ENCODE measurements around the gene CLECL1.

The CLECL1 gene

DNA sequence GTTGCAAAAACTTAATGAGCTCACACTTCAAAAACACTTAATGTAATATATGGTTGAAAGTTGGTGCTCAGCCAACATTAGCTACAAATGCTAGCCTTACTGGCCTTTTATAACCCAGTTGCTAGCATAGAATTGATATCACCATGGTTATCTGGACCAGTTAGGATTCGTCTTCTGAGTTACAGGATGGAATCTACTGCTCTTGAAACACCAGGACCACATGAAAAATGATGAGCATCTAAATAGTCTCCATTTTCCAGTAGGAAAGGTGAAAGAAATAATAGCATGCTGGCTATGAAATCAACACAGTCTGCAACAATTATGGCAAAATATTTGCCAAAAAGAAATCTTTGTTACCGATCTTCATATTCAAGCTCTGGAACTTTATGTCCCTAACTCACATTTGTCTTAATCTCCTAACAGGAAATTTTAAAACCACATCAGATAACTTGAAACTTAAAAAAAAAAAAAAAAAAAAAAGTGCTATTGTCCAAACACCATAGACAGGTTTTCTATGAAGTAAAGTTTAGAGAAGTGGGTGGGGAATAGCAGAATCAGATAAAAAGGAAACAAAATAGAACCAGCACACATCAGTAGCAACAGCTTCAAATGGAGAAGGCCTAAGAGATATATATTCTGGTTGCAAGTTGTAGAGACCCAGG, 40.5 kb upstream of the CLECL1 start:
- no peak overlapping the region for H3K14ac ChIP-seq (ENCODE audit: low read length)
- no peak overlapping the region for H3K9ac ChIP-seq (ENCODE audit: low read depth, low read length, poor library complexity)
- H2AK5ac ChIP-seq (ENCODE audit: low read depth, low read length), result no peak overlapping the region
- H2AFZ ChIP-seq (ENCODE audit: low read length), result no peak overlapping the region
- no peak overlapping the region for H4K8ac ChIP-seq (ENCODE audit: low read depth, low read length)
- H3K27ac ChIP-seq (replicated peaks; ENCODE audit: low read length), result no peak overlapping the region
- no peak overlapping the region for H2BK15ac ChIP-seq (ENCODE audit: low read length)
- DNase-seq (ENCODE audit: low spot score), result no peak
- H3K4ac ChIP-seq (ENCODE audit: low read length), result no peak overlapping the region
- H3K79me1 ChIP-seq (ENCODE audit: low read depth, low read length), result no peaks in the 10 kb centered on the region
- no CpG with 5 or more reads among the region's 2 CpGs for WGBS, 2 donors (ENCODE audit: extremely low coverage in 2 of 2, insufficient read length in 2 of 2, insufficient replicate concordance in 1 of 2)
- H2BK12ac ChIP-seq (ENCODE audit: low read length), result no peak overlapping the region
- H3K4me2 ChIP-seq (ENCODE audit: insufficient read depth, low read length, poor library complexity, severe bottlenecking), result no peak overlapping the region
- no peaks in the 10 kb centered on the region for H3K4me1 ChIP-seq (ENCODE audit: control insufficient read depth in 2 of 2, insufficient read depth in 1 of 2, low read depth in 1 of 2, low read length in 2 of 2)
- H3K4me3 ChIP-seq (ENCODE audit: low read length in 2 of 2), result no peak overlapping the region
- H3K9me3 ChIP-seq (replicated peaks in 1 of 2; ENCODE audit: control insufficient read depth in 2 of 2, insufficient read depth in 1 of 2, low read depth in 1 of 2, low read length in 2 of 2), result no peaks in the 10 kb centered on the region
- H3K23ac ChIP-seq (ENCODE audit: low read depth, low read length, poor library complexity), result no peak overlapping the region
- H3K36me3 ChIP-seq (replicated peaks in 1 of 2; ENCODE audit: control insufficient read depth in 2 of 2, insufficient read depth in 2 of 2, low read length in 2 of 2), result no peaks in the 10 kb centered on the region
- no peak overlapping the region for H2BK5ac ChIP-seq (ENCODE audit: low read length)
- H2BK120ac ChIP-seq (ENCODE audit: low read depth, low read length), result no peak overlapping the region
- H4K91ac ChIP-seq (ENCODE audit: low read depth, low read length, poor library complexity), result no peak overlapping the region
- H3K18ac ChIP-seq (ENCODE audit: low read length), result no peak overlapping the region
- no peaks in the 10 kb centered on the region for H3K27me3 ChIP-seq (ENCODE audit: control insufficient read depth in 3 of 3, insufficient read depth in 3 of 3, low read depth in 1 of 3, low read length in 3 of 3)

DNA sequence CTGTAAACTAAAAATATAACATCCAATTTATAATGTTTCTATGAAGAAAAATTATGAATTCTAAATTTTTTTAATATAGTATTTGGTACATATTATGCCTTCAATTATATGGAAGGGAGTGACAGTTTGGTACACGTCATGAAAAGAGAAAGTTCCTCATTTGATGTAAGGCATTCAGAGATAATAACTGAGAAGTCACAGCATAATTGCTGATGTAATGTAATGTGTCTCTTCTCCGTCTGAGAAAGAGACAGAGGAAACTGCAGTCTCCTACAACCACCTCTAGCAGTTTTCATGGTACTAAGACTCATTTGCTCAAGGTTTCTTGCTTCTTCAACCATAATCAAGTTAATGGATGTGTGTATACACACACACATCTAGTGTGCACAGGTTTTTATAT, 30.1 kb upstream of the CLECL1 start:
- Histone ChIP-seq H3K36me3 (replicated peaks in 1 of 2; ENCODE audit: control insufficient read depth in 2 of 2, insufficient read depth in 2 of 2, low read length in 2 of 2) (no peaks in the 10 kb centered on the region), H3K4ac (ENCODE audit: low read length) (no peak overlapping the region), H4K8ac (ENCODE audit: low read depth, low read length) (no peak overlapping the region), H4K91ac (ENCODE audit: low read depth, low read length, poor library complexity) (no peak overlapping the region), H2BK5ac (ENCODE audit: low read length) (no peak overlapping the region), H3K18ac (ENCODE audit: low read length) (no peak overlapping the region), H2BK12ac (ENCODE audit: low read length) (no peak overlapping the region), H2BK15ac (ENCODE audit: low read length) (no peak overlapping the region), H3K4me2 (ENCODE audit: insufficient read depth, low read length, poor library complexity, severe bottlenecking) (no peak overlapping the region), H3K27me3 (ENCODE audit: control insufficient read depth in 3 of 3, insufficient read depth in 3 of 3, low read depth in 1 of 3, low read length in 3 of 3) (peaks cover 0 to 3% (median 0%) of the 10 kb centered on the region in 3 experiments), H2BK120ac (ENCODE audit: low read depth, low read length) (no peak overlapping the region), H3K9ac (ENCODE audit: low read depth, low read length, poor library complexity) (no peak overlapping the region), H3K4me3 (ENCODE audit: low read length in 2 of 2) (no peak overlapping the region), H2AFZ (ENCODE audit: low read length) (no peak overlapping the region), H3K23ac (ENCODE audit: low read depth, low read length, poor library complexity) (no peak overlapping the region), H3K4me1 (ENCODE audit: control insufficient read depth in 2 of 2, insufficient read depth in 1 of 2, low read depth in 1 of 2, low read length in 2 of 2) (peaks cover 3 to 6% of the 10 kb centered on the region in 2 donors), H3K79me1 (ENCODE audit: low read depth, low read length) (no peaks in the 10 kb centered on the region), H2AK5ac (ENCODE audit: low read depth, low read length) (no peak overlapping the region), H3K9me3 (replicated peaks in 1 of 2; ENCODE audit: control insufficient read depth in 2 of 2, insufficient read depth in 1 of 2, low read depth in 1 of 2, low read length in 2 of 2) (no peaks in the 10 kb centered on the region), H3K14ac (ENCODE audit: low read length) (no peak overlapping the region), H3K27ac (replicated peaks; ENCODE audit: low read length) (no peak overlapping the region)
- DNase-seq (ENCODE audit: low spot score), result no peak
- WGBS, 2 donors (ENCODE audit: extremely low coverage in 2 of 2, insufficient read length in 2 of 2, insufficient replicate concordance in 1 of 2), result no CpG with 5 or more reads among the region's 2 CpGs

- no peak overlapping the region for H2BK12ac ChIP-seq (ENCODE audit: low read length)
Measured at GRCh38 chr12:9762369-9762768, 29.5 kb upstream of the CLECL1 start.

DNA sequence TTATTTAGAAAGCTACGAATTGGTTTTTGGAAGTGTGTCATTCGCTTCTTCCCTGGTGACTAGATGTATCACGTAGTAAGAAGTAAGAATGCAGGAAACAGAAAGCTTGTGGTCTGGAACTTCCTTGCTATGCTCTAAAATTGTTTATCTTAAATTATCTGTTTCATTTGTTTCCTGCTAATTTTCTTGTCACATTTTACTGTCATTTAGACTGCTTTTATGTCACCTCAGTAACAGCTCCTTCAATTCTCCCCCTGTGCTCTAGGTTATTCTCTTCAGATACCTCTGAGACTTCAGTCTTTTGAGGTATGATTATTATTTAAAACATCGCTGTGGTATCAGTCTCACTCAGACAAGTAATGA, 28.5 kb upstream of the CLECL1 start:
- no peak overlapping the region for H3K9ac ChIP-seq (ENCODE audit: low read depth, low read length, poor library complexity)
- no peaks in the 10 kb centered on the region for H3K79me1 ChIP-seq (ENCODE audit: low read depth, low read length)
- peaks cover 0 to 3% (median 0%) of the 10 kb centered on the region in 3 experiments for H3K27me3 ChIP-seq (ENCODE audit: control insufficient read depth in 3 of 3, insufficient read depth in 3 of 3, low read depth in 1 of 3, low read length in 3 of 3)
- peaks cover 3 to 6% of the 10 kb centered on the region in 2 donors for H3K4me1 ChIP-seq (ENCODE audit: control insufficient read depth in 2 of 2, insufficient read depth in 1 of 2, low read depth in 1 of 2, low read length in 2 of 2)
- H2AK5ac ChIP-seq (ENCODE audit: low read depth, low read length), result no peak overlapping the region
- WGBS, 2 donors (ENCODE audit: extremely low coverage in 2 of 2, insufficient read length in 2 of 2, insufficient replicate concordance in 1 of 2), result no CpG with 5 or more reads among the region's 4 CpGs
- no peak overlapping the region for H2BK5ac ChIP-seq (ENCODE audit: low read length)
- H3K36me3 ChIP-seq (replicated peaks in 1 of 2; ENCODE audit: control insufficient read depth in 2 of 2, insufficient read depth in 2 of 2, low read length in 2 of 2), result no peaks in the 10 kb centered on the region
- H2BK12ac ChIP-seq (ENCODE audit: low read length), result no peak overlapping the region
- H3K4me2 ChIP-seq (ENCODE audit: insufficient read depth, low read length, poor library complexity, severe bottlenecking), result no peak overlapping the region
- H3K18ac ChIP-seq (ENCODE audit: low read length), result no peak overlapping the region
- no peak overlapping the region for H2BK15ac ChIP-seq (ENCODE audit: low read length)
- H3K4ac ChIP-seq (ENCODE audit: low read length), result no peak overlapping the region
- H2AFZ ChIP-seq (ENCODE audit: low read length), result no peak overlapping the region
- no peak overlapping the region for H3K14ac ChIP-seq (ENCODE audit: low read length)
- no peak for DNase-seq (ENCODE audit: low spot score)
- no peak overlapping the region for H3K23ac ChIP-seq (ENCODE audit: low read depth, low read length, poor library complexity)
- no peak overlapping the region for H3K27ac ChIP-seq (replicated peaks; ENCODE audit: low read length)
- no peaks in the 10 kb centered on the region for H3K9me3 ChIP-seq (replicated peaks in 1 of 2; ENCODE audit: control insufficient read depth in 2 of 2, insufficient read depth in 1 of 2, low read depth in 1 of 2, low read length in 2 of 2)
- H2BK120ac ChIP-seq (ENCODE audit: low read depth, low read length), result no peak overlapping the region
- H3K4me3 ChIP-seq (ENCODE audit: low read length in 2 of 2), result no peak overlapping the region
- H4K8ac ChIP-seq (ENCODE audit: low read depth, low read length), result no peak overlapping the region
- H4K91ac ChIP-seq (ENCODE audit: low read depth, low read length, poor library complexity), result no peak overlapping the region

More at GRCh38 chr12:9762369-9762768, 29.5 kb upstream of the CLECL1 start:
- WGBS, 2 donors (ENCODE audit: extremely low coverage in 2 of 2, insufficient read length in 2 of 2, insufficient replicate concordance in 1 of 2), result 100% methylated on average over 1 of the region's 5 CpGs
- Histone ChIP-seq H4K91ac (ENCODE audit: low read depth, low read length, poor library complexity) (no peak overlapping the region), H2BK5ac (ENCODE audit: low read length) (no peak overlapping the region), H2AFZ (ENCODE audit: low read length) (no peak overlapping the region), H3K27ac (replicated peaks; ENCODE audit: low read length) (no peak overlapping the region), H3K79me1 (ENCODE audit: low read depth, low read length) (no peaks in the 10 kb centered on the region), H3K18ac (ENCODE audit: low read length) (no peak overlapping the region), H3K23ac (ENCODE audit: low read depth, low read length, poor library complexity) (no peak overlapping the region), H3K14ac (ENCODE audit: low read length) (no peak overlapping the region), H4K8ac (ENCODE audit: low read depth, low read length) (no peak overlapping the region), H3K9ac (ENCODE audit: low read depth, low read length, poor library complexity) (no peak overlapping the region), H3K36me3 (replicated peaks in 1 of 2; ENCODE audit: control insufficient read depth in 2 of 2, insufficient read depth in 2 of 2, low read length in 2 of 2) (no peaks in the 10 kb centered on the region), H3K27me3 (ENCODE audit: control insufficient read depth in 3 of 3, insufficient read depth in 3 of 3, low read depth in 1 of 3, low read length in 3 of 3) (peaks cover 0 to 3% (median 0%) of the 10 kb centered on the region in 3 experiments), H3K4me3 (ENCODE audit: low read length in 2 of 2) (no peak overlapping the region), H2BK120ac (ENCODE audit: low read depth, low read length) (no peak overlapping the region), H2BK15ac (ENCODE audit: low read length) (no peak overlapping the region), H3K4ac (ENCODE audit: low read length) (no peak overlapping the region), H2AK5ac (ENCODE audit: low read depth, low read length) (no peak overlapping the region), H3K4me1 (ENCODE audit: control insufficient read depth in 2 of 2, insufficient read depth in 1 of 2, low read depth in 1 of 2, low read length in 2 of 2) (peaks cover 3 to 6% of the 10 kb centered on the region in 2 donors), H3K4me2 (ENCODE audit: insufficient read depth, low read length, poor library complexity, severe bottlenecking) (no peak overlapping the region), H3K9me3 (replicated peaks in 1 of 2; ENCODE audit: control insufficient read depth in 2 of 2, insufficient read depth in 1 of 2, low read depth in 1 of 2, low read length in 2 of 2) (no peaks in the 10 kb centered on the region)
- DNase-seq (ENCODE audit: low spot score), result no peak

Measured in neuronal stem cell (in vitro differentiated cells).